OCI-LY3 (cell line): ENCODE results near the gene GRID1.
A peak's percentile ranks its signal among the peaks of the same experiment; 100 is the strongest.

ENCODE experiments used
- H2AFZ ChIP-seq: fragments of 200-600, 300-600 bp; shearing (Covaris generic); 2 replicates; pipeline ENCODE4 v1.6.0; 2014; ENCODE audit warnings: antibody characterized with exemption, low read depth, low read length
- H3K27ac ChIP-seq: fragments of 200-600, 300-600 bp; sonication (generic); 2 replicates; pipeline ENCODE4 v1.5.1; 2014; ENCODE audit warnings: mild to moderate bottlenecking, low read length, moderate library complexity, mixed read lengths
- H3K27me3 ChIP-seq: fragments of 200-600, 300-600 bp; sonication (generic); 2 replicates; pipeline ENCODE4 v1.6.1; 2014; ENCODE audit warnings: low read depth, low read length, mixed read lengths
- H3K36me3 ChIP-seq: fragments of 200-600, 300-600 bp; sonication (generic); replicated peaks from 2 replicates; pipeline ENCODE3; 2014; ENCODE audit warnings: low read depth, low read length, mixed read lengths
- H3K4me1 ChIP-seq: fragments of 300-600, 200-600 bp; sonication (generic); 2 replicates; pipeline ENCODE4 v1.6.1; 2014; ENCODE audit warnings: low read length, mixed read lengths
- H3K4me2 ChIP-seq: fragments of 200-600, 300-600 bp; sonication (generic); 2 replicates; pipeline ENCODE4 v1.6.1; 2014; ENCODE audit warnings: low read length, mixed read lengths
- H3K4me3 ChIP-seq: fragments of 300-600, 200-600 bp; sonication (generic); 2 replicates; pipeline ENCODE4 v1.5.1; 2014; ENCODE audit warnings: antibody characterized with exemption, mild to moderate bottlenecking, low read length, moderate library complexity
- H3K79me2 ChIP-seq: fragments of 300-600, 200-600 bp; shearing (Covaris generic); 2 replicates; pipeline ENCODE4 v1.6.1; 2014; ENCODE audit warnings: mild to moderate bottlenecking, low read length, mixed read lengths
- H3K9ac ChIP-seq: fragments of 300-600, 200-600 bp; shearing (Covaris generic); 2 replicates; pipeline ENCODE4 v1.6.0; 2014; ENCODE audit warnings: mild to moderate bottlenecking, low read length, moderate library complexity
- H3K9me3 ChIP-seq: fragments of 200-600, 300-600 bp; shearing (Covaris generic); 2 replicates; pipeline ENCODE4 v1.6.1; 2014; ENCODE audit warnings: low read length, mixed read lengths; ENCODE audit not compliant: insufficient read depth
- H4K20me1 ChIP-seq: fragments of 200-600, 300-600 bp; sonication (generic); 2 replicates; pipeline ENCODE4 v1.6.1; 2016; ENCODE audit warnings: low read length, mixed read lengths; ENCODE audit not compliant: insufficient read depth
- CTCF ChIP-seq: fragments of 200-600, 300-600 bp; sonication (generic); IDR thresholded peaks from 2 replicates; pipeline ENCODE4 v1.5.1; 2014; ENCODE audit warnings: antibody characterized with exemption, low read length, low read depth
- EZH2phosphoT487 ChIP-seq: fragments of 200-600 bp; shearing (Covaris generic); IDR thresholded peaks from 2 replicates; pipeline ENCODE4 v1.6.1; 2018; ENCODE audit warnings: antibody characterized with exemption, mixed run types, low read depth

The GRID1 gene

GRCh38 chr10:85978566-85979358, 387.8 kb downstream of the GRID1 start:
- no peak overlapping the region for H3K4me2 ChIP-seq
- H3K36me3 ChIP-seq = no peaks in the 10 kb centered on the region
- no peak overlapping the region for H3K9ac ChIP-seq
- no peaks in the 10 kb centered on the region for H3K9me3 ChIP-seq
- TF ChIP-seq EZH2phosphoT487 = no peak
- TF ChIP-seq CTCF = no peak
- H3K27me3 ChIP-seq = no peaks in the 10 kb centered on the region
- H3K4me3 ChIP-seq = no peak overlapping the region
- no peaks in the 10 kb centered on the region for H3K4me1 ChIP-seq
- H3K27ac ChIP-seq = no peak overlapping the region
- no peaks in the 10 kb centered on the region for H4K20me1 ChIP-seq
- no peaks in the 10 kb centered on the region for H3K79me2 ChIP-seq
- no peak overlapping the region for H2AFZ ChIP-seq

GRCh38 chr10:85977642-85978041, 389.0 kb downstream of the GRID1 start:
- no peak for TF ChIP-seq EZH2phosphoT487
- TF ChIP-seq CTCF = no peak
- Histone ChIP-seq H3K4me1 (no peaks in the 10 kb centered on the region), H3K4me2 (no peak overlapping the region), H4K20me1 (no peaks in the 10 kb centered on the region), H3K27me3 (no peaks in the 10 kb centered on the region), H3K79me2 (no peaks in the 10 kb centered on the region), H3K9me3 (no peaks in the 10 kb centered on the region), H3K4me3 (no peak overlapping the region), H2AFZ (no peak overlapping the region), H3K36me3 (no peaks in the 10 kb centered on the region), H3K9ac (no peak overlapping the region), H3K27ac (no peak overlapping the region)

GRCh38 chr10:85976267-85976793, 390.3 kb downstream of the GRID1 start:
- no peak overlapping the region for H3K9ac ChIP-seq
- H3K9me3 ChIP-seq = no peaks in the 10 kb centered on the region
- no peaks in the 10 kb centered on the region for H3K4me1 ChIP-seq
- H4K20me1 ChIP-seq = no peaks in the 10 kb centered on the region
- no peaks in the 10 kb centered on the region for H3K79me2 ChIP-seq
- H2AFZ ChIP-seq = no peak overlapping the region
- no peaks in the 10 kb centered on the region for H3K27me3 ChIP-seq
- no peak overlapping the region for H3K27ac ChIP-seq
- H3K4me3 ChIP-seq = no peak overlapping the region
- TF ChIP-seq EZH2phosphoT487 (no peak), CTCF (0 out of 2 replicates have a peak, but pooled peaks have one; percentile 5)
- no peaks in the 10 kb centered on the region for H3K36me3 ChIP-seq
- H3K4me2 ChIP-seq = no peak overlapping the region

- H3K4me1 ChIP-seq = no peaks in the 10 kb centered on the region
- no peak overlapping the region for H3K4me3 ChIP-seq
- no peaks in the 10 kb centered on the region for H3K79me2 ChIP-seq
- no peak overlapping the region for H3K9ac ChIP-seq
- H3K27ac ChIP-seq = no peak overlapping the region
- no peak overlapping the region for H2AFZ ChIP-seq
- H3K4me2 ChIP-seq = no peak overlapping the region
- no peaks in the 10 kb centered on the region for H3K27me3 ChIP-seq
- no peaks in the 10 kb centered on the region for H3K9me3 ChIP-seq
- no peaks in the 10 kb centered on the region for H3K36me3 ChIP-seq
- TF ChIP-seq CTCF (no peak), EZH2phosphoT487 (no peak)
- H4K20me1 ChIP-seq = no peaks in the 10 kb centered on the region
These were observed 395.1 kb downstream of the GRID1 start for GRCh38 chr10:85971494-85971893.
